ENCODE measurements around the gene GPR135. TPM values are rescaled to one million over a fixed set of nuclear protein-coding genes. Genes with fewer than 3 reads are reported as not detected.

The GPR135 gene
- polyA plus RNA-seq, 1 donor (not counting 4 experiments of a cell fraction or from before 2014, with no cell fraction given), result 0.90 TPM

DNA sequence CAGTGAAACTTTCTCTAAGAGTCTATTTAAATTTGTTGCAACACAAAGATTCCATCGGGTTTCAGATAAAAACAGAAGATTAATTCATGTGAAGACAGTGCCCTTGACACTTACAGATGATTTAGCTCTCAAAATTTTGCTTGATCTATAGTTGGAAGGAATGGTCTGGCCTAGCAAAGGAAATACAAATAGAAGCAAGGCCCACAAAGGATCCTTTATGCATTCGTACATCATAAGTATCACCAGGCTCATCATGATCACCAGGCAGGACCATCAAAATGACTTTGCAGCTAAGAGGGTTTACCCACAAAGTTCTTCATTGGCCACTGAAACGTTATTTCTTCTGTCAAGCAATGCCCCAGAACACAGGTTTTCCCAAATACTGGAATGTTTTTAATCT lies 43.9 kb upstream of the GPR135 start:
- dilution Hi-C loops (cut with MboI; ENCODE audit: extremely low pct_ligation_motif_present, low sequenced_read_pairs), result no loop called here

DNA sequence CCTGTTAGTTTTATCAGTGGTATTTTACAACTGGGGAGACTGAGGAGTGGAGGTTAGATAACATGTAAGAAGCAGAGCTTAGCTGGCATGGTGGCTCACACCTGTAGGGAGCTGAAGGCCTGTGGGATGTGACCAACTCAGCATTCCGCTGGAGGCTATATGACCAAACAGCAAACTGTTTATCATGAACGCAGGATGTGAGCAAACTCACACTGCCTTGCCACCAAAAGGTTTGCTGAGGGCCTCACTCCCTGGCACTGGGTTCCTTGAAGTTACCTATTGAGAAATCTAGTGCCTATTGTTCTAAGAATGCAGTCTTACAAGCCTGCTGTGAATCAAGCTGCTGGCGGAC lies 42.5 kb upstream of the GPR135 start:
- FAIRE-seq, result no peak

More for the DNA sequence above, 43.9 kb upstream of the GPR135 start:
- no peak for DNase-seq (ENCODE audit: low read depth, low spot score)
- Histone ChIP-seq H3K9me3 (ENCODE audit: control insufficient read depth, low read depth, low read length) (no peaks in the 10 kb centered on the region), H2AFZ (ENCODE audit: control insufficient read depth, low read length) (no peak overlapping the region), H3K9me1 (ENCODE audit: control insufficient read depth, extremely low read depth, insufficient read depth, low read length) (no peaks in the 10 kb centered on the region), H3K36me3 (ENCODE audit: control insufficient read depth in 2 of 2, extremely low read depth in 1 of 2, insufficient read depth in 2 of 2, low read length in 2 of 2) (no peaks in the 10 kb centered on the region), H3K4me3 (ENCODE audit: control insufficient read depth in 2 of 3, extremely low read depth in 1 of 3, insufficient read depth in 2 of 3, low read depth in 1 of 3, low read length in 3 of 3) (no peak overlapping the region), H3K27me3 (ENCODE audit: control insufficient read depth, extremely low read depth, insufficient read depth, low read length) (no peaks in the 10 kb centered on the region), H4K20me1 (ENCODE audit: control insufficient read depth, extremely low read depth, insufficient read depth, low read length) (no peaks in the 10 kb centered on the region), H3K4me1 (ENCODE audit: control insufficient read depth, extremely low read depth, insufficient read depth, low read length) (no peaks in the 10 kb centered on the region), H3K27ac (ENCODE audit: control insufficient read depth, insufficient read depth, low read length) (no peak overlapping the region), H3K9ac (ENCODE audit: control insufficient read depth, extremely low read depth, insufficient read depth, low read length) (no peak overlapping the region), H3K79me2 (ENCODE audit: control insufficient read depth, insufficient read depth, low read length) (no peaks in the 10 kb centered on the region), H3K4me2 (ENCODE audit: control insufficient read depth, extremely low read depth, insufficient read depth, low read depth, low read length) (no peak overlapping the region)
- FAIRE-seq, result no peak
- no peak for TF ChIP-seq EZH2 (IDR thresholded peaks at IDR 0.05; ENCODE audit: low read length)
- TF ChIP-seq, protein P1, sequence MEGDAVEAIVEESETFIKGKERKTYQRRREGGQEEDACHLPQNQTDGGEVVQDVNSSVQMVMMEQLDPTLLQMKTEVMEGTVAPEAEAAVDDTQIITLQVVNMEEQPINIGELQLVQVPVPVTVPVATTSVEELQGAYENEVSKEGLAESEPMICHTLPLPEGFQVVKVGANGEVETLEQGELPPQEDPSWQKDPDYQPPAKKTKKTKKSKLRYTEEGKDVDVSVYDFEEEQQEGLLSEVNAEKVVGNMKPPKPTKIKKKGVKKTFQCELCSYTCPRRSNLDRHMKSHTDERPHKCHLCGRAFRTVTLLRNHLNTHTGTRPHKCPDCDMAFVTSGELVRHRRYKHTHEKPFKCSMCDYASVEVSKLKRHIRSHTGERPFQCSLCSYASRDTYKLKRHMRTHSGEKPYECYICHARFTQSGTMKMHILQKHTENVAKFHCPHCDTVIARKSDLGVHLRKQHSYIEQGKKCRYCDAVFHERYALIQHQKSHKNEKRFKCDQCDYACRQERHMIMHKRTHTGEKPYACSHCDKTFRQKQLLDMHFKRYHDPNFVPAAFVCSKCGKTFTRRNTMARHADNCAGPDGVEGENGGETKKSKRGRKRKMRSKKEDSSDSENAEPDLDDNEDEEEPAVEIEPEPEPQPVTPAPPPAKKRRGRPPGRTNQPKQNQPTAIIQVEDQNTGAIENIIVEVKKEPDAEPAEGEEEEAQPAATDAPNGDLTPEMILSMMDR (optimal IDR thresholded peaks at IDR 0.05 in 1 of 3, IDR thresholded peaks at IDR 0.05 in 1 of 3, conservative IDR thresholded peaks at IDR 0.05 in 1 of 3; ENCODE audit: extremely low read depth in 1 of 3, insufficient read depth in 2 of 3, low read length in 3 of 3), result no peak

More for the DNA sequence above, 42.5 kb upstream of the GPR135 start:
- H3K4me1 ChIP-seq (ENCODE audit: control insufficient read depth, extremely low read depth, insufficient read depth, low read length), result no peaks in the 10 kb centered on the region
- TF ChIP-seq, protein P1 (optimal IDR thresholded peaks at IDR 0.05 in 1 of 3, IDR thresholded peaks at IDR 0.05 in 1 of 3, conservative IDR thresholded peaks at IDR 0.05 in 1 of 3; ENCODE audit: extremely low read depth in 1 of 3, insufficient read depth in 2 of 3, low read length in 3 of 3), result no peak
- TF ChIP-seq EZH2 (IDR thresholded peaks at IDR 0.05; ENCODE audit: low read length), result no peak
- no peak overlapping the region for H3K4me2 ChIP-seq (ENCODE audit: control insufficient read depth, extremely low read depth, insufficient read depth, low read depth, low read length)
- H3K36me3 ChIP-seq (ENCODE audit: control insufficient read depth in 2 of 2, extremely low read depth in 1 of 2, insufficient read depth in 2 of 2, low read length in 2 of 2), result peaks cover 0 to 1% of the 10 kb centered on the region in 2 experiments
- dilution Hi-C loops (cut with MboI; ENCODE audit: extremely low pct_ligation_motif_present, low sequenced_read_pairs), result no loop called here
- H3K9me1 ChIP-seq (ENCODE audit: control insufficient read depth, extremely low read depth, insufficient read depth, low read length), result no peaks in the 10 kb centered on the region
- no peaks in the 10 kb centered on the region for H3K9me3 ChIP-seq (ENCODE audit: control insufficient read depth, low read depth, low read length)
- no peak for DNase-seq (ENCODE audit: low read depth, low spot score)
- H3K4me3 ChIP-seq (ENCODE audit: control insufficient read depth in 2 of 3, extremely low read depth in 1 of 3, insufficient read depth in 2 of 3, low read depth in 1 of 3, low read length in 3 of 3), result no peak overlapping the region
- H2AFZ ChIP-seq (ENCODE audit: control insufficient read depth, low read length), result no peak overlapping the region
- no peaks in the 10 kb centered on the region for H3K27me3 ChIP-seq (ENCODE audit: control insufficient read depth, extremely low read depth, insufficient read depth, low read length)
- H3K27ac ChIP-seq (ENCODE audit: control insufficient read depth, insufficient read depth, low read length), result no peak overlapping the region
- no peak overlapping the region for H3K9ac ChIP-seq (ENCODE audit: control insufficient read depth, extremely low read depth, insufficient read depth, low read length)
- H3K79me2 ChIP-seq (ENCODE audit: control insufficient read depth, insufficient read depth, low read length), result no peaks in the 10 kb centered on the region
- no peaks in the 10 kb centered on the region for H4K20me1 ChIP-seq (ENCODE audit: control insufficient read depth, extremely low read depth, insufficient read depth, low read length)
